Smooth muscle cell (in vitro differentiated cells): ENCODE results near the gene IL12RB2. TPM values are rescaled to one million over a fixed set of nuclear protein-coding genes. Genes with fewer than 3 reads are reported as not detected.

ENCODE experiments used
- DNase-seq: peaks from one replicate; lab custom pipeline; 2025; ENCODE audit not compliant: unreplicated experiment; lab: John Stamatoyannopoulos, UW
- H2AFZ ChIP-seq: fragments of 200-600 bp; sonication (generic); 2 replicates; pipeline ENCODE4 v1.6.0; 2016; ENCODE audit warnings: antibody characterized with exemption, low read depth, mild to moderate bottlenecking
- H3F3A ChIP-seq: fragments of 200-600 bp; sonication (generic); 2 replicates; pipeline ENCODE4 v1.6.0; 2017; ENCODE audit warnings: antibody characterized with exemption, low read depth
- H3K27ac ChIP-seq: fragments of 200-600 bp; sonication (generic); 2 replicates; pipeline ENCODE4 v1.5.1; 2016; ENCODE audit warnings: low read depth, mild to moderate bottlenecking
- H3K27me3 ChIP-seq: fragments of 200-600 bp; sonication (generic); 2 replicates; pipeline ENCODE4 v1.6.1; 2016; ENCODE audit warnings: low read depth, mild to moderate bottlenecking
- H3K36me3 ChIP-seq: fragments of 200-600 bp; sonication (generic); 2 replicates; pipeline ENCODE4 v1.5.1; 2016; ENCODE audit warnings: low read depth
- H3K4me1 ChIP-seq: fragments of 200-600 bp; sonication (generic); 2 replicates; pipeline ENCODE4 v1.5.1; 2016; ENCODE audit warnings: low read depth
- H3K4me2 ChIP-seq: fragments of 200-600 bp; sonication (generic); 2 replicates; pipeline ENCODE4 v1.6.0; 2016; ENCODE audit warnings: mild to moderate bottlenecking
- H3K4me3 ChIP-seq: fragments of 200-600 bp; sonication (generic); 2 replicates; pipeline ENCODE4 v1.5.1; 2016; ENCODE audit warnings: mild to moderate bottlenecking
- H3K79me2 ChIP-seq: fragments of 200-600 bp; sonication (generic); 2 replicates; pipeline ENCODE4 v1.6.0; 2016; ENCODE audit warnings: low read depth, mild to moderate bottlenecking
- H3K9ac ChIP-seq: fragments of 200-600 bp; sonication (generic); 2 replicates; pipeline ENCODE4 v1.6.0; 2016; ENCODE audit warnings: low read depth
- H3K9me3 ChIP-seq: fragments of 200-600 bp; sonication (generic); replicated peaks from 2 replicates; pipeline ENCODE4 v1.5.1; 2016; ENCODE audit warnings: low read depth
- H4K20me1 ChIP-seq: fragments of 200-600 bp; sonication (generic); 2 replicates; pipeline ENCODE4 v1.6.0; 2016; ENCODE audit warnings: low read depth
- WGBS: methylation state at CpG from one replicate; pipeline ENCODE4 v1.1.7; 2016; ENCODE audit warnings: low lambda C conversion rate; 5-methylcytosine and 5-hydroxymethylcytosine counted together
- polyA plus RNA-seq: library from polyadenylated mRNA; unstranded; fragments of >200 nt; fragmentation: Nextera tagmentation; extraction: Ambion mirVana; gene quantifications from 2 replicates; pipeline ENCODE4 v1.2.1, GENCODE V29; 2016
- total RNA-seq: library from RNA; depleted of rRNA; stranded (reverse); fragments of >200 nt; gene quantifications from 2 replicates; pipeline ENCODE4 v1.2.3, GENCODE V29; 2014
- TF ChIP-seq, protein P1 (sequence below): fragments of 200-600 bp; sonication (generic); IDR thresholded peaks from 2 replicates; pipeline ENCODE4 v1.5.1; 2017; ENCODE audit warnings: borderline replicate concordance, mild to moderate bottlenecking, antibody characterized with exemption; ENCODE audit not compliant: insufficient read depth, poor library complexity, severe bottlenecking

The IL12RB2 gene
- total and polyA plus RNA-seq, 2 experiments from 2014 or later = not detected

DNA sequence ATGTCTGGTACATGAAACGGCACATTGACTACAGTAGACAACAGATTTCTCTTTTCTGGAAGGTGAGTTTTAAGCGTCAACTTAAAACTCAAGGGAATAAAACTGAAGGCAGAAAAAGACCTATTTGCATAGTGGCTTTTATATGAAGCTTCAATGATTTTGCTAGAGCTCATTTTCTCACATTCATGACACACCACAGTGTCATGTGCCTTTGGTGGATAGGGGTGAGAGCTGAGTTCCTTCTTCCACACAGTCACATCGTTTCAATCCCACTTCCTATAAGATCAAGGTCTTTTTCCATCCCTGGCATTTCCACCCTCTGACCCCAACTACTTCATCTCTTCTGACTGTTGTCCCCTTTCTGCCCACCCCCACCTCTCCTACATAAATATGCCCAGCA lies 31.0 kb downstream of the IL12RB2 start:
- Histone ChIP-seq H3K4me3 (no peak overlapping the region), H3K27me3 (no peaks in the 10 kb centered on the region), H3K4me2 (no peak overlapping the region), H3F3A (peaks cover 5% of the 10 kb centered on the region), H3K36me3 (no peaks in the 10 kb centered on the region), H4K20me1 (no peaks in the 10 kb centered on the region), H3K9me3 (no peaks in the 10 kb centered on the region), H3K79me2 (no peaks in the 10 kb centered on the region), H3K27ac (no peak overlapping the region), H2AFZ (no peak overlapping the region), H3K4me1 (no peaks in the 10 kb centered on the region), H3K9ac (peak overlapping the region; percentile 72)
- 82% methylated on average over 3 of the region's 3 CpGs for WGBS
- TF ChIP-seq, protein P1, sequence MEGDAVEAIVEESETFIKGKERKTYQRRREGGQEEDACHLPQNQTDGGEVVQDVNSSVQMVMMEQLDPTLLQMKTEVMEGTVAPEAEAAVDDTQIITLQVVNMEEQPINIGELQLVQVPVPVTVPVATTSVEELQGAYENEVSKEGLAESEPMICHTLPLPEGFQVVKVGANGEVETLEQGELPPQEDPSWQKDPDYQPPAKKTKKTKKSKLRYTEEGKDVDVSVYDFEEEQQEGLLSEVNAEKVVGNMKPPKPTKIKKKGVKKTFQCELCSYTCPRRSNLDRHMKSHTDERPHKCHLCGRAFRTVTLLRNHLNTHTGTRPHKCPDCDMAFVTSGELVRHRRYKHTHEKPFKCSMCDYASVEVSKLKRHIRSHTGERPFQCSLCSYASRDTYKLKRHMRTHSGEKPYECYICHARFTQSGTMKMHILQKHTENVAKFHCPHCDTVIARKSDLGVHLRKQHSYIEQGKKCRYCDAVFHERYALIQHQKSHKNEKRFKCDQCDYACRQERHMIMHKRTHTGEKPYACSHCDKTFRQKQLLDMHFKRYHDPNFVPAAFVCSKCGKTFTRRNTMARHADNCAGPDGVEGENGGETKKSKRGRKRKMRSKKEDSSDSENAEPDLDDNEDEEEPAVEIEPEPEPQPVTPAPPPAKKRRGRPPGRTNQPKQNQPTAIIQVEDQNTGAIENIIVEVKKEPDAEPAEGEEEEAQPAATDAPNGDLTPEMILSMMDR = no peak
- no peak for DNase-seq

DNA sequence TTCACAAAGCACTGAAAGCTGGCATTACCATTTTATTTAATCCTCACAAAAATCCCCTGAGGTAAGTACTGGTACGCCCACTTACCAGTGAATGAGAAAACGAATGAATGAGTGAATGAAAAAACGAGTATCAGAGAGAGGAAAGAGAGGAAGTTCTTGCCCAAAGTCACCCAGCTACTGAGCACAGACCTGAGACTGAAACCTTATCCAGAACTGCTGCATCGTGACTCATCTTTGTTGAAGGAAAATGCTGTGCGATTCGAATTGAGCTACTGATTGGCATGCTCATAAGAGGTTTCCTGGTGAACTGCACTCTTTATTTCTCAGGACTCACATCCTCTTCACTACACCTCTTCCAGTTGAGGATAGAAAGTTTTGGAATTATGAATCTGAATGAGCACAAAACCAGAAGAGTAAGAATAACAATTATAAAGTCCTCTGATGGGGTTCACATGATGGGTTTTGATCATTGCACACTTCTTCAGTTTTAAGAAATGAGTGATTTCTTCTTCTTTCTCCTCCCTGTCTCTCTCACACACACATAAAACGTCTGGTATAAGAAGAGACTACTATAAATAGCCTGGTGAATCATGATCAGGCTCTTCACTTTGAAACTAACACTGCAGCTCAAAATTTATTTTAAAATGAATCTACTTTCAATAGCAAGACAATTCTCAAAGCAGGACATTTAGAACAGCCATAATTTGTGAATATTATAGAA lies 32.1 kb downstream of the IL12RB2 start:
- H3K27ac ChIP-seq = peak overlapping the region; percentile 91
- DNase-seq = no peak

DNA sequence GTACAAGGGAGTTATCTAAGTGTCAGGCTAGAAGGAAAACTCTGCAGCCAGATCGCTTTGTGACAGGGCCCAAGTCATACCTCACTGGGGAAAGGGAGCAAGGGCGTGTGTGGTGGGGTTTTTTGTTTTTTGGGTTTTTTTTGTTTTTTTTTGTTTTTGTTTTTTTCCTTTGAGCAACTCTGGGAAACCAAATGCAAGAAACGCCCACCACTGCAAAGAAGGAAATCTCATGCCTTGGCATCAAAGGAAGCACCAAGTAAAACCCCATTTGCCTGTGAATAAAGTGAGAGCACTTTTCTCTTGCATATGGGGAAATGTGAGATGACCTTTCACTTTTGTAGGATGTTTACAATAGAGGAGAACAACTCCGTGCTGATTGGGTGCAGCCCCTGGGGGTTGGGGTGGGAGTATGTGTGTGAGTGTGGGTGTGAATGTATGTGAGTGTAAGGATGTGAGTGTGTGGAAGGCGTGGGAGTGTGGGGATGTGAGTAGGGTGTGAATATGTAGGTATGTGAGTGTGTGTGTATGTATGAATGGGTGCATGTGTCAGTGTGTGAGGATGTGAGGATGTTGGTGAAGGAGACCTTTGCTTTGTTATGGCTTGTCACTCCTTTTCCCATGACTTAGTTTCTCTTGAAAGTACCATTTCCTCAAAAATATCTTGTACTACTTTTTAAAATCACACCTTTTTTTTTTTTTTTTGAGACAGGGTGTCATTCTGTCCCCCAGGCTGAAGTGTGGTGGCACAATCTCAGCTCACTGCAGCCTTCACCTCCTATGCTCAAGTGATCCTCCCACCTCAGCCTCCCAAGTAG lies 34.6 kb downstream of the IL12RB2 start:
- Histone ChIP-seq H2AFZ (no peak overlapping the region), H3K27me3 (no peaks in the 10 kb centered on the region), H4K20me1 (no peaks in the 10 kb centered on the region), H3F3A (peaks cover 5% of the 10 kb centered on the region), H3K36me3 (no peaks in the 10 kb centered on the region), H3K27ac (no peak overlapping the region), H3K9me3 (no peaks in the 10 kb centered on the region), H3K4me1 (no peaks in the 10 kb centered on the region), H3K79me2 (no peaks in the 10 kb centered on the region), H3K4me2 (no peak overlapping the region), H3K9ac (no peak overlapping the region), H3K4me3 (no peak overlapping the region)
- WGBS = 40% methylated on average over 5 of the region's 5 CpGs
- no peak for DNase-seq
- TF ChIP-seq, protein P1 = no peak

More for the DNA sequence above, 32.1 kb downstream of the IL12RB2 start:
- Histone ChIP-seq H2AFZ (peak overlapping the region; percentile 8), H3K9me3 (no peaks in the 10 kb centered on the region), H3K79me2 (no peaks in the 10 kb centered on the region), H3K27me3 (no peaks in the 10 kb centered on the region), H3K4me2 (peak overlapping the region; percentile 70), H3K36me3 (no peaks in the 10 kb centered on the region), H3K4me1 (no peaks in the 10 kb centered on the region), H3F3A (peaks cover 5% of the 10 kb centered on the region), H4K20me1 (no peaks in the 10 kb centered on the region), H3K4me3 (no peak overlapping the region), H3K9ac (peak overlapping the region; percentile 72)
- TF ChIP-seq, protein P1 = no peak
- WGBS = 36% methylated on average over 7 of the region's 7 CpGs
